C4-2B (cell line): Measurements from ENCODE around the gene LRRC36.

ENCODE experiments used
- CTCF ChIP-seq: fragments of 450-650 bp; conservative IDR thresholded peaks from 2 replicates; pipeline ENCODE4 v1.5.1; 2017; ENCODE audit warnings: mild to moderate bottlenecking
- ZFX ChIP-seq: fragments of 450-650 bp; IDR thresholded peaks from 2 replicates; pipeline ENCODE4 v1.6.1; 2017

DNA sequence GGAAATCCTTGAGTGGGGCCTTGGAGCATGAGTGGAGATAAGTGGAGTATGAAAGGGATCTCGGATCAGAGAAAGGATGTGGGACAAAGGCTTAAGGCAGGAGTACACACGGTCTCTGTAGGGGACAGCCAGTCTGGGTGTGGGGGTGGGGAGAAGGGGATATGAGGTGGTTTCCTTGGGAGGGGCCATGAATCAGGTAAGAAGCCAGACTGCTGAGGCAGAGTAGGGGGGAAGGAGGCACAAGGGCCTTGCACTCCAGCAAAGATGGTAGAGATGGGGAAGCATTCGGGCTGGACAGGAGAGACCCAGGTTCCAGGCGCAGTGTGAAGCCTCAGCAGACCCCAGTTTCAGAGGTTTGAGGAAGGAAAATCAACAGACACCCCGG, 105.9 kb downstream of the LRRC36 start:
- TF ChIP-seq CTCF (no peak), ZFX (no peak)
